ENCODE results near the gene DNAJC11.
"Not testable (repeated sequence)": the region's sequence is repeated elsewhere in the genome, so short reads cannot be mapped to it uniquely, and the experiment has no call there.

Gene DNAJC11

GRCh38 chr1:6695868-6696267, 5.7 kb downstream of the DNAJC11 start:
- no peak for DNase-seq

DNA sequence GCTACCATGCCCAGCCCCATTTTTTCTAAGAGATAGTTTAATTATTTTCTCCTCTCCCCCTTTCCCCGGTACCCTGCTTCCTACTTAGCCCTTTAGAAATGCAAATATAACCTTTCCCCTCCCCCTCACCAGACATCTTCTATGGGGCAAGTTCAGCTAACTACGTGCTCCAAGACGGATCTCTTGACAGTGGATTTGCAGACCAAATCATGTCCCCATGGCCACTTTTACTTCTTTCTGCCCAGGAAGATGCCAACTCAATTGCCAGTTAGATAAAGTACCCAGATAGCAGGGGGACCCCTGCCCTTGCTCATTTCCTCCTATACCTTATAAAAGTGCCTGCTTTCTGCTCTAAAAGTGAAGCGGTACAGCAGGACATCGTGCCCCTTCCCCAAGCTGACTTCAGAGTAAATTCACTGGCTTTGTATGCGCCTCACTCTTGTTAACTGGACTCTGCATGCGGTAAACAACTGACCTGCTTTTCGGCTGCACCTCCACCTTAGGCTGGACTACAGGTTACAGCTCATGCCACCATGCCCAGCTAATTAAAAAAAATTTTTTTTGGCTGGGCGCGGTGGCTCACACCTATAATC, 7.4 kb downstream of the DNAJC11 start:
- no peak for DNase-seq

DNA sequence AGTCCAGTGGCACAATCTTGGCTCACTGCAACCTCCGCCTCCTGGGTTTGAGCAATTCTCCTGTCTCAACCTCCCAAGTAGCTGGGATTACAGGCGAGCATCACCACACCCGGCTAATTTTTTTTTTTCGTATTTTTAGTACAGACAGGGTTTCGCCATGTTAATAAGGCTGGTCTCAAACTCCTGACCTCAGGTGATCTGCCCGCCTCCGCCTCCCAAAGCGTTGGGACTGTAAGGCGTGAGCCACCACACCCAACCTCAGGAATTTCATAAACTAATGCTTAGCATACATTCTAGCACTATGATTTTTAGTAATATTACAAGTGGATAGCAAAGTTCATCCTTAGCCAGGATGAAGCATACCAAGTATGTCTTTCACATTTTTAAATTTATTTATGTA, 8.7 kb downstream of the DNAJC11 start:
- DNase-seq: no peak

DNA sequence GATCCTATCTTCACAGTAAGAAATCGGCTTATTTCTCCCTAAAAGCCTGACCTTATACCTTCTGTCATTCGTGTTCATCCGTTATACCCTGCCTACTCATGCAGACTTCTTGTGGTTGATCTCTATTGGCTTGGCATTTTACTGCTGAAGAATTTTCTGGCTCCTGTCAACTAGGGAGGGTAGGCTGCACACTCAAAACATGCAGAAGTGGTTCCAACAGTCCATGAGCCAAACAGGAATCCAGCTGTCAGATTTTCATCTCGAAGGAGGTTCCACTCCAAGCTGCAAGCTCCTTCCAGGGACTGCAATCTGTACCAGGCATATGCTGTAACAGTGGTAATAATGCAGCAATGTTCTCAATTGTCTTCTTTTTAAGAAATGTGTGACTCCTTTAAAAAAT, 10.1 kb downstream of the DNAJC11 start:
- DNase-seq: no peak

DNA sequence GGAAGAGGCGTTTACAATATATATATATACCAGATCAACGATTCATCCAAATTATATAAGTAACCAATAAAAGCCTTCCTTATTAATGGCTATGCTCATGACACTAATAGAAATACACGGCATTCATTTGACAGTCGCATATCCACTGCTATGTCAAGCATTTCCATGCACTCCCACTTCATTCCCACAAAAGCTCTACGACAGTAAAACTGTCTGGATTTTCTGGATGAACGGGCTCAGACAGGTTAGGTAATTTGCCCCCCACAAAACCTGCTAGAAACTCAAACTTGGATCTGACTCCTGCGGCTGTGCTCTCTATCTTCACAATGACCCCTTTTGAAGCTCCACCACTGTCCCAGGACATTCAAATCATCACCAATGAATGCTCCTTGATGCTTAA, 11.4 kb downstream of the DNAJC11 start:
- no peak for DNase-seq

DNA sequence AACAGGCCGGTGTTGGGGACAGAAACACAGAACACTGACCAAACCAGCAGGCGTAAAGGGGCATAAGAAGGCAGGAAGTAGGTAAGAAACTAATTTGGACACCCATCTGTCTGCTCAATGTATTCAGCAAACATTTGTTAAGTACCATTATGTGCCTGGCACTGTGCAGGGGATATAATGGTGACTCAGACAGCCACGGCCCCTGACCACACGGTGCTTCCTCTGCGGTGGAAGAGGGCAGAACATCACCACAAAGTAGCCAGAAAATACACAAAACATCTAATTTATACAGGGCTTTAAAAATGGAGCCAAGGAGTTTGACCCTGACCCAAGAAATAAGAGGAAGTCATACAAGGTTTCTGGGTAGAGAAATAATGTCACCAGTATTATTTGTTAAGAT, 12.9 kb downstream of the DNAJC11 start:
- DNase-seq: no peak

GRCh38 chr1:6688001-6688400, 13.6 kb downstream of the DNAJC11 start:
- no peak for DNase-seq

GRCh38 chr1:6686294-6686693, 15.3 kb downstream of the DNAJC11 start:
- DNase-seq: no peak

- DNase-seq: no peak
These were observed 16.2 kb downstream of the DNAJC11 start for GRCh38 chr1:6685381-6685780.

- no peak for DNase-seq
These were observed 18.2 kb downstream of the DNAJC11 start for GRCh38 chr1:6683434-6683833.

DNA sequence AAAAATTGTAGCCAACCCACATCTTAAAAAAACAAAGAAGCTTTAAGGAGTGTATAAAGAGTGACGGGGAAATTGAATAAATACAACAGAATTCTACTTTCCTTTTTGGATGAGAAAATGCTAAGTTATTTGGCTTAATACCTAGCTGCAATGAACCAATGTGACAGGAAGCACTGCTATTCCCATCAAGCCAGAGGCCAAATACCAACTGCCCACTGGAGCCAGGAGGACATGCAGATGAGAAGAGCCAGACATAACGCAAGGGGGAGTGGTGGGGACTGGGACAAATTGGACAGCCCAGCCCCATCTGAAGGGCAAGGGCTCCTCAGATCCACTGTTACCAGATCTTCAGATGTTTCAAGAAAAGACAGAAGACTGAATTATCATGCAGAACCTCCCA, 25.7 kb downstream of the DNAJC11 start:
- no peak for DNase-seq

- no peak for DNase-seq
These were observed 26.8 kb downstream of the DNAJC11 start for GRCh38 chr1:6674771-6675170.

DNA sequence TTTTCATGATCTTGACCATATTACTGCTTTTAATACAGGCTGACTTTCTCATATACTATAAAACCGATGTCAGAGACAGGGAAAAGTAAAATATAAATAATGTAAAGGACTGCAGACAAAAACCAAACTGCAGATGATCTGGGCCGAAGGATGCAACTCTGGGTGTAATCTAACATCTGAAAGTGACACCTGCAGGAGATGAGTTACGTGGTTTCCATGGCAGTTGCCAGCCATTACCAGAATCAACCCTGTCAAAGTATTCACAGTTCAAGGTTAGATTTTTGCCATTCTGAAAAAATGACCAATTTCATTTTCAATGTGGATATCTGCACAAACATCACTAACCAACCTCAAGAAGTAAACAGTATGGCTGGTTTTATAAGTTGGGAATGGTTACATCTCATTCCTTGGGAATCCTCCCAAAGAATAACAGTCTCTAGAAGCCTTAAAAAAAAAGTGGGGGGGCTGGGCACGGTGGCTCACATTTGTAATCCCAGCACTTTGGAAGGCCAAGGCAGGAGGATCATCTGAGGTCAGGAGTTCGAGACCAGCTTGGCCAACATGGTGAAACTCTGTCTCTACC, 27.7 kb downstream of the DNAJC11 start:
- no peak for DNase-seq

- DNase-seq: no peak
These were observed 29.1 kb downstream of the DNAJC11 start for GRCh38 chr1:6672558-6672957.

GRCh38 chr1:6668503-6668902, 33.1 kb downstream of the DNAJC11 start:
- no peak for DNase-seq

DNA sequence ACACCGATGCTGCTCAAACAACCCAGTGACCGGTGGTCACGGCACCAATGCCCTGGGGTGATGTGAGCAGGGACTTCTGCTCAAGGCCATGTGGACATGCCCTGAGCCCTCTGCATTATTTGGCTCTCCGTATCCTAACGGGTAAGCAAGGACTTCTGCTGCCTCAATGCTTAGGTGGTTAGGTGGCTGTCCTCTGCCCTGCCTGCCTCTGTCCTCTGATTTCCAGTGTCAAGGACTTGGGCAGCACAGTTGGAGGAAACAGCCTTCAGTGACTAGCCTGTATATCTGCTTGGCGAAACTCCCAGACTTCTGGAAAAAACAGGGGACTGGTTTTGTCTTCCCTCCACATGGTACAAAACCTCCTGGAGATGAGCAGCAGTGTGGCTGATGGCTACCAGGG, 34.5 kb downstream of the DNAJC11 start:
- no peak for DNase-seq

DNA sequence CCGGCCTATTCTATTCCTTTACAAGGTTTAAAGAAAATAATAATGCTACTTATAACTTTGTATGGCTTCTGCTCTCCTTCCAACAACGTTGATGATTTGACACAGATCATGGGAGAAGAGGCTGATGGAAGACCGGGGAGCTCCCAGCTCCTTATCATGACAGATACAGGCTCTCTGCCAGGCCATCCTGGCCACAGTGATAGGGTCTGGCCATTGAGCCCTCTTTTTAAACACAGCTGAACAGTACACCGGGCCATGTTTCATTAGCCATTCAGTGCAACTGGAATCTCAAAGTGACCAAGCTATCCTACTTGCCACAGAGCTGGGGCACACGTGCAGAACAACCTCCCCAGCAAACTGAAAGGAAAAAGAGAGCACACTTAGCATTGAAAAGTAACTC, 34.9 kb downstream of the DNAJC11 start:
- DNase-seq: no peak

GRCh38 chr1:6662468-6662867, 39.1 kb downstream of the DNAJC11 start:
- DNase-seq: not testable (repeated sequence)

- no peak for DNase-seq
These were observed 41.1 kb downstream of the DNAJC11 start for GRCh38 chr1:6660415-6661049.

- DNase-seq: no peak
These were observed 43.1 kb downstream of the DNAJC11 start for GRCh38 chr1:6658359-6659060.

DNA sequence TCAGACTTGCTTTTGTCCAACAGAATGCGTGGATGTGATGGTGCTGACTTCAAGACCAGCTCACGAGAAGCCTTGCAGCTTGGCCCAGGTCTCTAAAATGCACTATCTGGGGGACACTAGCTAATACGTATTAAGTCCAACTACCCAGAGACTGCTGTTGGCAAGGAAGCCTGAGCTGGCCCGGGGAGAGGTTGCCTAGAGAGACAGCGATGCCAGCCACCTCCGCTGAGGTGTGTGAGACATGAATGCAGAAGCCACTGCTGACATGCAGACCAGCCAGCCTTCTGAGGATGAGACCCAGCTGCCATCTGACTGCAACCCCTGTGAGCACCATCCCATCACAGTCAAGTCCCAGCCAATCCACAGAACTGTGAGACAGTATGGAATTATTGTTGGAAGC, 44.5 kb downstream of the DNAJC11 start:
- no peak for DNase-seq

DNA sequence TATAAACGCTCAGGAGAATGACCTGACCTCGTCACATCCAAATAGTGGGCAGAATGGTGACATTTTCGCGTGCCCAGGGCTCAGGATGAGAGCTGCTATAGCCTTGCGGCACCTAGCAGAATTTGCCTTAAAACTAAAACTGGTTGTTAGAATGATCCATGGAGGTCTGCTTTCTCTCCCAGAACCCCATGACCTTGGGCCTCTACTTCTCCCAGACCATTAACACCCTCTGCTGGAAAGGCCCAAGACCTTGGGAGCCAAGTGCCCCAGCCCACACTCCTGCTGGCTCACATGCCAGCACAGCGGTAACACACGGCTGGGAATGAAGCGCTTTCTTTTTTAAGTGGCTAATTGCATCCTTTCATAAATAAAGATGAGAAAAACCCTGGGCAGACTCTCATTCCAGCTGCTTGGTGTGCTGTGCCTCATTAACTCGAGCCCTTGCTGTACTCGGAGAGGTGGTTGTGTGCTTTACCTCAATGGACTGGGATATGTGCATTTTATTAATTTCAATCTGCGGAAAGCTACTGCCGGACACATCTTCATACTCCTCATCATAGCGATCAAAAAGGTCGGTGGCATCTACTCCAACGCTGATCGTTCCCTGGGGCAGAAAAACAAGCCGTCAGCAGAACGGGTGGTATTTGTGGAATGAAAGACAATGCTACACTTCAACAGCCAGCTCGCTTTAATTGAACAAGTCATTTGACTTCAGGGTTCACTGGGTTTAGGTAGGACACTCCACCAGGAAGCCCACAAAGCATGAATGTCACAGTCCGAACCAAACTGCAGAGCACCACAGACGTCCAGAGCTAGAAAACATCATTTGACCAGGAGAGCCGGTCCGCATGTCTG, 48.0 kb downstream of the DNAJC11 start:
- DNase-seq: no peak

GRCh38 chr1:6652986-6653385, 48.6 kb downstream of the DNAJC11 start:
- no peak for DNase-seq
